Inflammatory macrophage treated with lipopolysaccharide for 4 hours (primary cell): ENCODE measurements around the gene HDGF.
"Not testable (repeated sequence)": the region's sequence is repeated elsewhere in the genome, so short reads cannot be mapped to it uniquely, and the experiment has no call there.

Source experiments
- DNase-seq: peaks from one replicate; pipeline ENCODE4 v3.0.0-alpha.2; 2020

The HDGF gene

DNA sequence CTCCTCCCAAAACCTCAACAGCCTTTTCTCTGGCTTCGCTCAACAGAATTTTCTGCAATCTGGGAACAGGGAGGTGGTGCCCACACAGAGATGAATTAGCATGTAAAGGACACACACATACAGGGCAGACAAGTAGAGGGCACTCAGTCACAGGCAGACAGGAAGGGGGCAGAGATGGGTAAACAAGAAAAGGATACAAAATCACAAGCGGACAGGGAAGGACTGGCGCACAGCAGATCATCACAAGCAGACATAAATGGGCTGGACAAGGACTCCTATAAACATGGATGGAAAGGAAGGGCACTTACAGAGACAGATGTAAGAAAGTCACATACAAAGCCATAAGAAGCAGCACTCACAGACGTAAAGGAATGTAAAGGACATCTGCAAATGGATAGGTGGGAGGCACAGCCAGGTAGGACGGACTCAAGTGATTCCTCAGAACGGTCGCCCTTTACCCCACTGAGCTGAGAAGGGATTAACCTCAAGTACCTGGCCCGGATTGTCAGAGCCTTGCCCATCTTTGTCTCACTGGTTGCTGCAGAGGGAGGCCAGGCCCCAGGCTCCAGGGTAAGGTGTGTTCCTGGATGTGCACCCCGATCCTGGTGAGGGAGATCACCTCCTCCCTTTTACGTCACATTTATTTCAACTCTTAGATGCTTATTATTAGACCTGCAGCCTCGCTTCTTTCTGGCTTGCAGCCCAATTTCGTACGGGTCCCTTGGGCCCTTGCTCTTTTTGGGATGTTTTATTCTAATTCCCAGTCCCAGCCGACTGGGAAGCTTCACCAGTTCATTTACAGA is 15.0 kb upstream of the HDGF start:
- no peak for DNase-seq

DNA sequence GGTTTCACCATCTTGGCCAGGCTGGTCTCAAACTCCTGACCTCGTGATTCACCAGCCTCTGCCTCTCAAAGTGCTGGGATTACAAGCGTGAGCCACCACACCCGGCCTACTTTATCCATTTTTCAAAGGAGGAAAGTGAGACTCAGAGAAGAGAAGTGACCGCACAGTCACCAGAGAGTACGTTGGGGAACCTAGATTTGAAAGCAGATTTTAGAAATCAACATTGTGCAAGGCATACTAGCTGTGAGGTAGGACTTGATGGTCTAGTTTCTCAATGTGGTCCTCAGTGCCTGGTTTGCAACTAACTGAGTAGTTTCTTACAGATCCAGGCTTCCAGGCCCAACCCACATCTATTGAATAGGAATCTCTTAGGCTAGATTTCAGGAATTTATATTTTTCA is 14.2 kb upstream of the HDGF start:
- peak; percentile 87 for DNase-seq

DNA sequence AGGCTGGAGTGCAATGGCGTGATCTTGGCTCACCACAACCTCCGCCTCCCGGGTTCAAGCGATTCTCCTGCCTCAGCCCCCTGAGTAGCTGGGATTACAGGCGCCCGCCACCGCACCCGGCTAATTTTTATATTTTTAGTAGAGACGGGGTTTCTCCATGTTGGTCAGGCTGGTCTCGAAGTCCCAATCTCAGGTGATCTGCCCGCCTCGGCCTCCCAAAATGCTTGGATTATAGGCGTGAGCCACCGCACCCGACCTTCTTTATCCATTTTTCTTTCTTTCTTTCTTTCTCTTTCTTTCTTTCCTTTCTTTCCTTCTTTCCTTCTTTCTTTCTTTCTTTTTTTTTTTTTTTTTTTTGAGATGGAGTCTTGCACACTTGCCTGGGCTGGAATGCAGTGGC is 13.7 kb upstream of the HDGF start:
- not testable (repeated sequence) for DNase-seq

DNA sequence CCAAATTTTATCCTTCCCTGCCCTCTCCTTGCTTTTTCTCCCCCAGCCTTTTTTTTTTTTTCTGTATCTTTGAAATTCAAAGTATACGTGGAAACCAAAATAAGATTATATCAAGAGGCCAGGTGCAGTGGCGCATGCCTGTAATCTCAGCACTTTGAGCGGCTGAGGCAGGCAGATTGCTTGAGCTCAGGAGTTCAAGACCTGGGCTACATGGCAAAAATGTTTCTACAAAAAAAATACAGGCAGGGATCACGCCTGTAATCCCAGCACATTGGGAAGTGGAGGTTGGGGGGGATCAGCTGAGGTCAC is 9.3 kb upstream of the HDGF start:
- DNase-seq, result no peak

DNA sequence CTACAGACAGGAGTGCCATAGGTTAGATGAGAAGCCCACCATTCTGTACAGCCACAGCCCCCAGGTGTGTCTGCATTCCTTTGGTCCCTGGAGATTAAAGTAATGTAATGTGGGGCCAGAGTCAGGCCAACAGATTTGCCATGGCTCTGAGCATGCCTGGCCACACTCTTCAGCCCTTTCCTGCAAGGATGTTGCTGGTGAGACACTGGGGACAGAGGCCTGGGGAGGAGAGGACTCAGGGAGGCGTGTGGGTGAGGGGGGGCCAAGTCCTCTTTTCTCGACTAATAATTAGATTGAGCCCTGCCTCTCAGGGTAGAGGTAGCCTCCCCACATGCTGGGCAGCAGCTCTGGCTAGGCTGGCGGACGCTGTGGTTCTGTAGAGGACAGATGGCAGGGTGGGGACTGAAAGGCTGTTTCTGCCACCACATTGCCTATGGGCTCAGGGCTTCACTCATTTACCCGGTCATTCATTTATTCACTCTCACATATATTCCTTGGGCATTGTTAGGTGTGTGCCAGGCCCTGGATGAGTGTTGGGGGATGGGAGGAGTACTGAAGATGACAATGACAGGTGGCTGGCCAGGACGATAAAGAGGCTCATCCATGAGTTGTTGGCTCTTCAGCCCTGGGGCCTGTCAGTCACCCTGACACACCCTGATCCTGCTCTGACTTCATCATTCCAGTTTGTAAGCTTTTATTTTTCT is 8.8 kb upstream of the HDGF start:
- DNase-seq, result no peak

DNA sequence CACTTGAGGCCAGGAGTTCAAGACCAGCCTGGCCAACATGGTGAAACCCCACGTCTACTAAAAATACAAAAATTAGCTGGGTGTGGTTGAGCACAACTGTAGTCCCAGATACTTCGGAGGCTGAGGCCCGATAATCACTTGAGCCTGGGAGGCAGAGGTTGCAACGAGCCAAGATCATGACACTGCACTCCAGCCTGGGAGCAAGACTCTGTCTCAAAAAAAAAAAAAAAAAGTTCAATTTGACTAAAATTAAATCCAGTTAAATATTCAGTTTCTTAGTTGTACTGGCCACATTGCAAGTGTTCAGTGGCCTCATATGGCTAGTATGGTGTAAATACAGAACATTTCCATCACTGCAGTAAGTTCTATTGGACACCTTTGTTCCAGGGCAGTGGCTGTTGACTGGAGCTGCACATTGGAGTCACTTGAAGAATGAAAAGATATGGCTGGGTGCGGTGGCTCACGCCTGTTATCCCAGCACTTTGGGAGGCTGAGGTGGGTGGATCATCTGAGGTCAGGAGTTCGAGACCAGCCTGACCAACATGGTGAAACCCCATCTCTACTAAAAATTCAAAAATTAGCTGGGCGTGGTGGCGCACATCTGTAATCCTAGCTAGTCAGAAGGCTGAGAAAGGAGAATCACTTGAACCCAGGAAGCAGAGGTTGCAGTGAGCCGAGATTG is 6.2 kb upstream of the HDGF start:
- not testable (repeated sequence) for DNase-seq

DNA sequence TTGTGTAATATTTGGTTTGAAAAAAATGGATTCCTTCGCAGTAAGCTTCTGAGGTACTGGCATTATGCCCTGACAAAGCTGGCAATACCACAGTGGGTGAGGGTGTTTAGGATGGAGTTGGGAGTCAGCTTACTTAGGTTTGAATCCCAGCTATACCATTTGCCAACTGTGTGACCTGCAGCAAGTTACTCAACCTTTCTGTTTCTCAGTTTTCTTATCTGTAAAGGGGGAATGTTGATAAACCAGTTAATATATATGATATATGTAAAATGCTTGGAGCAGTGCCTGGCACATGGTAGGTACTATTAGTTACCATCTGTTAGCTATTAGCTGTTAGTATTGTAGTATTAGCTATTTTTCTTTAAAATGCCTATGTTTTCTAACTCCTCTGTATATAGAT is 4.9 kb upstream of the HDGF start:
- no peak for DNase-seq

DNA sequence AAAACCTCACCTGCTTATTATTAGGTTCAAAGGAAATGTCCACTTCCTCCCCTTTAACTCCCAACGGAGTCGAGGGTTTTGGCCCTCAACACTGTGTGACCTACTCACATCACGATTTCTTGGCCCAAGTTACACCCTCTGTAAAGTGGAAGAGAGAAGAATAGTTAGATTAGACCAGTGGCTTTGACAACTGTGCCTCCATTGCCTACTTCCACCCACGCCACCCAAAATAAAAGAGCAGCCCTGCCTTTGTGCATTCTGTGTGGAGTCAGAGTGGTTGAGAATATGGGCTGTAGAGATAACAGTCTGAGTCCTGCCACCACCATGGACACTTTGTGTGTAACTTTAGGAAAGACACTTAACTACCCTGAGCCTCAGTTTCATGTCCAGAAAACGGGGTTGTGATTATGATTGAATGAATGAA is 4.1 kb upstream of the HDGF start:
- no peak for DNase-seq

DNA sequence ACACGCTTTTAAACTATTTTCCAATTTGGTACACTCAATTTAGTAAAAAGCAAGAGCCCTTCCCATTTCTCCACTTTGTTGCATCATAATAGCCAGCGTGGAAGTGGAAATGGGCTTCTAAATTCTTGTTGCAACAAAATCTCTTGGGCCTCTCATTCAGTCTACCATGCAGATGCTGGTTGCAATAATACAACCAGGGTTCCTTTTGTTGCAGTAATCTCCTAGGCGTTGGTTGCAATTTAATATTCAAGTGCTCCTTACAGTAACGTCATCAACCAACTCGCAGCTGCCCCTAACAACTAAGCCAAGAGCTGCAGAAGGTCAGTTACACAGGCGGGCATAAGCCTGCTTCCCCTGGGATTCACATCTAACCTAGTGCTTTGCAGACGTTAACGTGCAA is 2.7 kb upstream of the HDGF start:
- no peak for DNase-seq

DNA sequence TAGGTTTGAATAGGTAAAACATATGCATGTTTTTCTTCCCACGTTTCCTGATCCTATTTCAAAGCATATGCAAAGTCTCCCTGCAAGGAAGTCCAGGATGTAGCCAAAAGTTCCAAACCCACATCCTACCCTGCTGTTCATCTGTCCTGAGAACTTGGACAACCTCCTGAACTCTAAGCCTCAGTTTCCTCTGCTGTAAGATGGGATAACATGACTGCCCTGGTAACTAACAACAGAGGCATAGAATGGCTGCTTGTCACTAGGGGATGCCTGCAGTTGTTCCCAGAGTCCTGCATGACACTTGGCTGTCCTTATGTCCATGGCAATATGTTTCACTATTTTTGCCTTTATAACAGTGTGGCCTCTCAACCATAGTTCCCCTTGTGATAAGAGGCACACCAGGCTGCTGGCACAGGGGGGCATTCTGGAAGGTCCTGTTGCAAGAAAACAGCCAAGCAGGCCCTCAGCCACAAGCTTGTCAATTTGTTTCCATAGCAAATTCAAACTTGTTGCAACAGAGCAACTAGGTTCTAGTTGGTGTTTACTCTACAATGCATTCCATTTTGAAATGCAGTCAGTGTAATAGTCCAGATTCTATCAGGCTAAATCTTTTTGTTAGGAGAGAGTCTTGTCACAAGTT is 1.5 kb upstream of the HDGF start:
- no peak for DNase-seq

DNA sequence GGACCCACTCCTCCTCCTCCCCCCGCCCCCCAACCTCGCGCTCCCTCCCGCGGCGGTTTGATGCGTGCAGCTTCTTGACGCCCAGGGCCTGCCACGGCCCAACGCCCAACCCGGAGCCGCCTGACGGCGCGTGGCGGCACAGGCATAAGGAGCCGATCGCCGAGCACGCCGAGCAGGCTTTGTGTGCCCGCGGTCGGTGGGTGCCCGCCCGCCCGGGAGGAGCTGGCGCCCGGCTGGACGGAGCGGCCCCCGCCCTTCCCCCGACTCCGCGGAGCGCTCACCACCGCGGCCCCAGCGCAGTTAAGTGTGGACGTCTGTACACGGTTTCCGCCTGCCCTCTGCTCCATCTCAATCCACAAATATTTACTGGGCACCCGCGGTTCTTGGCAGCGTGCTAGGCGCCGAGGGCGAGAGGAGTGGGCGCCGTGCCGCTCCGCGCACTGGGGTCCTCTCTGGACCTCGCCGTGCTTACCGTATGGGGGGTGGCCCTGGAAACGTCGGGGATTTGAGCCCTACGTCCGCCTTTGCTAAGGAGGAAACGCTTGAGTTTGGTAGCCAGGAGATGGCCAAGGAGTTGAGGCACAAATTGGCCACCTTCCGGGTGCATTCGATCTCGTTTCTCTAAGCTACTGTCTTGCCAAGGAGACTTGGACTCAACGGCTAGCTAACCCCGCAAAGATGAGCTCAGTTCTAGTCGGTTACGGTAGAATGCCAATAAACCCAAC is 444 bp upstream of the HDGF start:
- peak; percentile 94 for DNase-seq

DNA sequence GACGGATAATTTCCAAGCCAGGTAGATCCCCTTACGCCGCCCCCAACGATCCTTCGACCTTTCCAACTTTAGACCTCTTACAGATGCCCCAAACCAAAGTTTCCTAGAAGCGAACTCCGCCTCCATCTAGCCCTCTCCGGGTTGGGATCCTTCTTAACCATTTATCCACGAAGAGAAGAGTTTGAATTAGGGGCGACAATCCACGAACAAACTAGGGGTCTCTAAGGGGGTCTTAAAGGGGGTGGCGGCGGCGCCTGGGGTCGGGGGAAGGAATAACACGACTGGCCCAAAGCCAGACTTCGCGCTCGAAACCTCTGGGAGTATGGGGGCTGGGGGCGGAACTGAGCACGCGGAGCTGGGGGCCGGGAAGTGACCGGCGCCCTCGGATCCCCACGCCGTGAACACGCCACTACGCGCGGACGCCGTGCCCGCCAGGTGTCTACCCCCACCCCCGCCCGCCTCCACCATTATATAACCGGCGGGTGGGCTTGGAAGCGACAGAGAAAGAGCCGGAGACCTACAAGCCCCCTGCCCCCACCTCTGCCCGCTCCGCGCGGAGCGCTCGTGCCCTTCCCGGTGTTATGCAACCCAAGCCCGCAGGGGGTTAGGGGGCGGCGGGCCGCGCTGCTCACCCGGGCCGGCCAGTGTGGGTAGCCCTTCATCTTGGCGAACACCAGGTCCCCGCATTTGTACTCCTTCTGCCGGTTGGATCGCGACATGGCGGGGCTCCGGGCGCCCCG is 594 bp downstream of the HDGF start:
- DNase-seq, result no peak

DNA sequence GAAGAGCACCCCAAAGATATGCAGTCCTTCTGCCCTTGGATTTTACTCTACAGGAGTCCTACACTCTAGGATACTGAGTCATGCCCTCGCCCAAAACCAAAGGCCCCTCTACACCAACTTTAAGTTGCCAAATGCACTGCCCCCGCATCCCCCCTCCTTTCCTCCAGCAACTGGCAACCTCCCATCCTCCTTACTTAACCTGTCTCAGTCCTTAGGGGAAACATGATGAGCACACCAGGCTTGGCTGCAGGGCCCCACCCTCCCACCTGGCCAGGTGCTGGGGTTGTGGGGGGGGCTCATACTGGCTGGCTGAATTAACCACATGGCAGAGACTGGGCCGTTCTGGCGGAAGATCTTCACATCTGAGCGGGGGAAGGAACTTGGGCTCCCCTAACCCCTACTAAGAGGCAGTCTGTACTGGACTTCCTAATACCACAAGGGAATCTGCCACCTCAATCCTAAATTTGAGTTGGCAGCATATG is 1.2 kb downstream of the HDGF start:
- no peak for DNase-seq

DNA sequence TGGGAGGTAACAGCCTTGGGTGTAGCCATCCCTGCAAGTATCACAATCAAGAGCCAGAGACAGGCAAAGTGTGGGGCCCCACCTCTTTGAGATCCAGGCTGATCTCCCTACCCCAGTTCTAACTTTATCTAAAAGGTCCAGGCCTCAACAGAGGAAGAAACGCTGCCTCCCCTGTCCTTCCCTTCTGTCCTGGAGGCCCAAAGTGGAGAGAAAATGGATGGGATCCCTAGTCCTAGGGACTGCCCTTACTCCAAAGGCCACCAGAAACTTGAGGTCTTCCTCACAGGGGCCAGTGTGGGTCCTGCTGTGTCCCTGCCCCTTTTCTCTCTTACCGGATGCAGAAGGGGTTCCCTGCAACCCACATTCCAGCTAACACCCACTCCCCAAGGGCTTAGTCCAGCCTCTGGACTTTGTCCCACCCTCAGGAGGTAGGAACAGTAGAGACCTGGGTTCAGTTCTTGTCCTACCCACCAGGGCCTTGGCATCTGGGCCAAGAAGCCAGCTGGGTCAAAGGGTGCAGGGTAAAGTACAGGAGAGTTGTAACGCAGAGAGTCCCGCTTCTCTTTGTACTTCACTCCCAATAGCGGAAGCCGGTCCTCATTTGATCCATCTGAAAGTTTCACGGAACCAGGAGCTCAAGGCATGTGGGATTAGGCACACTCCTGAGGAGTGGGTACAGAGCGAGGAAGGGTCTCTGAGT is 1.9 kb downstream of the HDGF start:
- DNase-seq, result no peak

DNA sequence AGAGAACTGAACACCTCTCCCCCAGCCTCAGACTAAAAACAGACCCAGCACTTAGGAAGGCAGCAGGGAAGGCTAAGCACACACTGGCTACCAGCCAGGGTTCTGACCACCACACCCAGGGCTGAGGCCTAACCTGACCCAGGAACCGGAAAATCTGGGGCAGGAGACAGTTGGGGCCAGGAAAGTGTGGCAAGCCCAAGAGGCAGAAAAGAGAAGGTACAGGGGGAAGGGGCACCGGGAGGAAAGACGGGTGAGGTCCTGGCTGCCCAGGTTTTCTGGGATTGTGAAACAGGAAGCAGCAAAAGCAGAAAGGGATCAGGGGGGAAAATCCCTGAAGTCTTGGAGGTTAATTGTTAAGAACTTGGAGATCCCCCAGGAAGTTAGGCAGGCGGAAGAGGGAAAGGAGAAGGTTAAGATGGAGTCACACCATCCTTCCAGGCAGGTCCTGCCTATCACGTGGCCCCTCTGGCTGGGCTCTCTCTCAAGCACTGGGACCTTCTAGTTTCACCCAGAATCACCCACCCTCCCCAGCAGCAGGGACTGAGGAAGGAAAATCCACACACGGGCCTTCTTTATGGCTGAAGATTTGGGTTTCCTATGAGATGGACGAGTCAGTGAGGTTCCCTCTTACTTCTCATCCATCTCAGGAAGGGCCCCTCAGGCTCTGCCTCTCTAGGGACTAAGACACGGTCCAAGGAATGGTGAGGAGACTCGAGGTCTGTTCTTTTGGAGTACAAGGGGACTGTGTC is 2.6 kb downstream of the HDGF start:
- DNase-seq, result peak; percentile 90

DNA sequence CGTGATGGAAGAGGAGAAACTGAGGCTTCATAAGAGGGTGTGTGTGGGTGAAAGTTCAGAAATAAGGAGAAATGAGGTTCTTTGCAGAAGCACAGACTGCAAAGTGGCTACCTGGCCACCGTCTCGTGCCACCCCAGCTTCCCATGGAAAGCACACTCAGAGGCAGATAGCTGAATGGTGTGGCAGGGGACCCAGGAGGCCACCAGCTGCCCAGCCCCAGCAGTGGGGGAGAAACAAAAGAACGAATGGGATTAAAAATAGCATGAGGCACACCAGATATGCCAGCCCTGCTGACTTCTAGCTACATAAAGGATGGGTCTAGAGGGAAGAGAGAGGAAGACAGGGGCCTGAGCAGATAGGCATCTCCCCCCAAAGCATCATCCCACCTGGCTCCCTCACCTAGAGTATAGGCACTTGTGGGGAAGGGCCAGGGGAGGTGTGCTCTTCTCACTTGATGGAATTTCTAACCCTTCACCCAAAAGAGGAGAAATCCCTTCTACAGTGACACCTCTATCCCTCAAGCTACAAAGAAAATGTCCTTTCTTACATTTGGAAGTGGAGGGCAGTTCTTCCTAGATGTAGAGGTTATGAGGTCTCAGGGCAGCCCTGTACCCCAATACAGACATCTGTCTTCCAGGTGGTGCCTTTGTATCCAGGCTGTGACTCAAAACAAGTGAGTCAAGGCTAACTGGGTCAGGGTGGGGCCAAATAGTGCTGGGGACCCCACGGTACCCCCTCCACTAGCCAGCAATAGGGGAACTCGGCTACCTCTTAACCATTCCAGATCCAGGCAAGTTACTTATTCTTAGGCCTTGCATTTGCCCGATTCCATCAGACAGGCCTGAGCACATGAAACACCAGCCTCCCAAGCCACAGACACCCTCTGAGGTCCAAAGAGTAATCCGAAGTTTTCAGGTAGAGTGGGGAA is 3.5 kb downstream of the HDGF start:
- no peak for DNase-seq

DNA sequence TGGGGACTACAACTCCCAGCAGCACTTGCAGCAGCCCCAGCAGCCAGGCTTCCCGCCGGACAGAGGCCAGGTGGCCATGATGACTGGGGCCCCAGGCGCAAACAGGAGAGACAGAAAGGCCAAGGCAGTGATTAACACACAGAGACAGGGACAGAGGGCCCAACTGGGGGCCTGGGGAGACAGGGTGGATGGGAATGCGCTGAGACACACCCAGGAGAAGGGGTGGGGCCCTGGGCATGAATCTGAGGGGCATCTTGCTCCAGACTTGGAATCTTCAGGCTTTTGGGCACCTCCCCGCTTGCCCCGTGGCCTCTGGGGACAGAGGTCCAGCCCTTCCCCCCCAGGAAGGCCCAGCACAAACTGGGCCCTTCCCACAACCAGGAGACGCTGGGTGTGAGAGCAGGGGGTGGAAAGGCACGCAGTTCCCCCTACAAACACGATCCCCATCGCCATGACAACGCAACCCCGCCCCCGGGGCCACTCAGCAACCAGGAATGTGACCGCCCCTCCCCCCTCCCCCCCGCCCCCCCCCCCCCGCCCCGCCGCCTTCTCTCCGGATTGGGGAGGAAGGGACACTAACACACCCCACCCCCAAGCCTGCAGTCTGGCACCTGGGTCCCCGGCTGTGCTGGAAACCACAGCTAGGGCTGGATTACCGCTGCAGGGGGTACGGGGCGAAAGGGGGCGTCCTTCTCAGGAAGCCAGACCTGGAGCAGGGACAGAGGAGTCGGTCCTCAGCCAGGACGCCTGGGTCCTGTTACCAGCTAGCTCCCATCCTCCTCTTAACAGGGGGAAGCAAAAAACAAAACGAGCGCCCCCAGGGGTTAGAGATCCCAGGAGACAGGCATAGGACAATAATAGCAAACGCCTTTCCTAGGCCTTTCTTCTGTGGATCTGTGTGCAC is 4.5 kb downstream of the HDGF start:
- peak; percentile 64 for DNase-seq

DNA sequence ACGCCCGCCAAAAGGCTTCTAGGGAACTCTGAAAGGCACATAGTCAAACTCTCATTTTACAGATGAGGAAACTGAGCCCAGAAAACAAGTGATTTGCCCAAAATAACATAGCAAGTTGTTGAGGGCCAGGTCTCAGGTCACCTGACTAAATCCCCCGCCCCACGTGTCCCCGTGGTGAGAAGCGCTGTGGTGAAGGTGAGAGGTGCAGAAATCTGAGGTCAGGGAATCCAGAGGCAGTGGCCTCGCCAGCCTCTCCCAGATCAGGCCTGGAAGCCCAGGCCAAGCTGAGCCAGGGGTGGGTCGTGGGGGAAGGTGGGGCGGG is 5.1 kb downstream of the HDGF start:
- DNase-seq, result no peak

DNA sequence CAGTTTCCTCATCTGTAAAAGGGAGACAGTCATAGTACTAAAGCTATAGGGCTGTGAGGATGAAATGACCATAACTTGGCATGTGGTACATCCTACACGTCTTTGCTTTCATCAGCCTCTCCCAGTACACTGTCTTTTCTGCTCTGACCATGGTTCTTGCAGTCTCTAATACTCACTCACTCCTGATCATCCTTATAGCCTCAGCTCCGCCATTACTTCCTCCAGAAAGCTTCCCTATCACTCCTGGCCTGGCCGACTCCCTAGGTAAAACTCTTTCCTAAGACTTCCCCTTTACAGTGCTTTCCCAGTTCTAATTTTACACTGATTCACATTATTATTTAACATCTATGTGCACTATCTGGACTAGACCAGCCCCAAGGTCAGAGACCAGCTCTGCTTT is 5.6 kb downstream of the HDGF start:
- DNase-seq, result peak; percentile 29
